SK-N-SH (cell line): Measurements from ENCODE around the gene CDSN. TPM values are rescaled to one million over a fixed set of nuclear protein-coding genes. Genes with fewer than 3 reads are reported as not detected.

Source experiments
- CTCF ChIA-PET: fragments of 300-600, 350-600 bp; formaldehyde crosslinking; extraction: SDS; loops from one replicate; lab custom pipeline; 2021; lab: Yijun Ruan, JAX
- POLR2A ChIA-PET: fragments of 350-600 bp; sonication (Branson Sonifier 250); formaldehyde crosslinking; extraction: SDS; loops from one replicate; lab custom pipeline; 2020; ENCODE audit warnings: antibody characterized with exemption, inconsistent platforms; lab: Yijun Ruan, JAX
- DNase-seq: peaks from one replicate; pipeline ENCODE4 v3.0.0; 2012
- H2AFZ ChIP-seq: fragments of 200-600 bp; sonication (generic); 2 replicates; pipeline ENCODE4 v1.8.1; 2016; ENCODE audit warnings: antibody characterized with exemption, mild to moderate bottlenecking, low read depth
- H3F3A ChIP-seq: fragments of 200-600 bp; sonication (generic); replicated peaks from 2 replicates; pipeline ENCODE3; 2016; ENCODE audit warnings: antibody characterized with exemption, mild to moderate bottlenecking; ENCODE audit not compliant: insufficient read depth
- H3K27ac ChIP-seq, 2 experiments: fragments of 200-500 bp in 1 of 2; fragments of 200-600 bp in 1 of 2; sonication (Bioruptor generic) in 1 of 2; sonication (generic), shearing (Covaris generic) in 1 of 2; 2 replicates each; pipeline versions ENCODE4 v1.5.1 to v1.6.1; 2014 to 2016; ENCODE audit warnings: low read depth in 2 of 2, inconsistent platforms in 1 of 2, low read length in 1 of 2, mild to moderate bottlenecking in 1 of 2, mixed read lengths in 1 of 2
- H3K27me3 ChIP-seq: fragments of 200-600 bp; sonication (generic), shearing (Covaris generic); 2 replicates; pipeline ENCODE4 v1.6.1; 2016; ENCODE audit warnings: mixed run types; ENCODE audit not compliant: insufficient read depth
- H3K36me3 ChIP-seq, 2 experiments: fragments of 200-500 bp in 1 of 2; fragments of 200-600 bp in 1 of 2; sonication (Bioruptor generic) in 1 of 2; sonication (generic) in 1 of 2; replicated peaks in 1 of 2; 2 replicates each; pipeline versions ENCODE3 to v1.5.1; 2014 to 2016; ENCODE audit warnings: low read length in 1 of 2, mild to moderate bottlenecking in 1 of 2; ENCODE audit not compliant: insufficient read depth in 2 of 2, control insufficient read depth in 1 of 2
- H3K4me1 ChIP-seq, 2 experiments: fragments of 200-500 bp in 1 of 2; fragments of 200-600 bp in 1 of 2; sonication (Bioruptor generic) in 1 of 2; sonication (generic), shearing (Covaris generic) in 1 of 2; 2 replicates each; pipeline versions ENCODE4 v1.5.1 to v1.6.1; 2014 to 2016; ENCODE audit warnings: low read depth in 1 of 2, low read length in 1 of 2, mixed run types in 1 of 2; ENCODE audit not compliant: insufficient read depth in 2 of 2, control insufficient read depth in 1 of 2
- H3K4me2 ChIP-seq: fragments of 200-600 bp; sonication (generic), shearing (Covaris generic); 2 replicates; pipeline ENCODE4 v1.6.1; 2017; ENCODE audit warnings: mixed run types
- H3K4me3 ChIP-seq, 2 experiments: fragments of 200-500 bp in 1 of 2; fragments of 200-600 bp in 1 of 2; sonication (Bioruptor generic) in 1 of 2; sonication (generic), shearing (Covaris generic) in 1 of 2; 2 replicates each; pipeline versions ENCODE4 v1.5.1 to v1.8.1; 2014 to 2016; ENCODE audit warnings: low read depth in 2 of 2, inconsistent platforms in 1 of 2, low read length in 1 of 2, mild to moderate bottlenecking in 1 of 2, mixed read lengths in 1 of 2, moderate library complexity in 1 of 2
- H3K79me2 ChIP-seq: fragments of 200-600 bp; sonication (generic); 2 replicates; pipeline ENCODE4 v1.8.1; 2017; ENCODE audit warnings: mild to moderate bottlenecking; ENCODE audit not compliant: insufficient read depth
- H3K9ac ChIP-seq: fragments of 200-600 bp; sonication (generic); 2 replicates; pipeline ENCODE4 v1.6.1; 2017; ENCODE audit warnings: mixed run types
- H3K9me2 ChIP-seq: fragments of 200-600 bp; sonication (generic); 2 replicates; pipeline ENCODE4 v1.6.1; 2017; ENCODE audit warnings: mixed run types
- H3K9me3 ChIP-seq: fragments of 200-600 bp; sonication (generic); 2 replicates; pipeline ENCODE4 v1.6.1; 2017; ENCODE audit warnings: mixed run types, mild to moderate bottlenecking, moderate library complexity
- H4K20me1 ChIP-seq: fragments of 200-600 bp; sonication (generic); 2 replicates; pipeline ENCODE4 v1.6.1; 2017; ENCODE audit warnings: mild to moderate bottlenecking, mixed run types; ENCODE audit not compliant: insufficient read depth
- CHD2 ChIP-seq: fragments of 150-350 bp; IDR thresholded peaks from 2 replicates; pipeline ENCODE4 v1.6.1; 2018; ENCODE audit warnings: low read length; ENCODE audit not compliant: partially characterized antibody
- EP300 ChIP-seq, 2 experiments: IDR thresholded peaks; 2 replicates each; pipeline versions ENCODE4 v1.4.0 to v1.6.1; 2012; ENCODE audit warnings: borderline replicate concordance in 1 of 2, low read depth in 1 of 2, low read length in 1 of 2
- EZH2phosphoT487 ChIP-seq: fragments of 200-600 bp; sonication (generic); IDR thresholded peaks from 2 replicates; pipeline ENCODE4 v1.6.1; 2017; ENCODE audit warnings: low read depth, mixed run types, mild to moderate bottlenecking, antibody characterized with exemption, moderate library complexity, borderline replicate concordance
- FOXJ3 ChIP-seq: sonication (generic); formaldehyde crosslinking; IDR thresholded peaks from 2 replicates; pipeline ENCODE4 v1.5.1; 2020; ENCODE audit warnings: mild to moderate bottlenecking, missing genetic modification reagents
- FOXM1 ChIP-seq: IDR thresholded peaks from 2 replicates; pipeline ENCODE4 v1.4.0; 2012; ENCODE audit warnings: low read depth, mild to moderate bottlenecking
- MXI1 ChIP-seq: IDR thresholded peaks from 2 replicates; pipeline ENCODE4 v1.6.1; 2012; ENCODE audit warnings: mild to moderate bottlenecking, low read depth, low read length, improper control_type of control experiment
- PBX3 ChIP-seq: IDR thresholded peaks from 2 replicates; pipeline ENCODE4; 2012
- POLR2AphosphoS5 ChIP-seq: IDR thresholded peaks from 2 replicates; pipeline ENCODE4 v1.6.1; 2012; ENCODE audit warnings: low read depth, low read length
- RAD21 ChIP-seq: IDR thresholded peaks from 2 replicates; pipeline ENCODE4 v1.6.1; 2012; ENCODE audit warnings: mild to moderate bottlenecking, low read length
- RCOR1 ChIP-seq: fragments of 150-350 bp; IDR thresholded peaks from 2 replicates; pipeline ENCODE4 v1.6.1; 2017; ENCODE audit warnings: antibody characterized with exemption, low read length
- SIN3A ChIP-seq: IDR thresholded peaks from 2 replicates; pipeline ENCODE4 v1.6.1; 2012; ENCODE audit warnings: low read depth, mild to moderate bottlenecking, low read length, moderate library complexity, borderline replicate concordance
- SMC3 ChIP-seq: IDR thresholded peaks from 2 replicates; pipeline ENCODE4 v1.6.1; 2012; ENCODE audit warnings: low read depth, low read length, improper control_type of control experiment
- TAF1 ChIP-seq: IDR thresholded peaks from 2 replicates; pipeline ENCODE4 v1.6.1; 2012; ENCODE audit warnings: low read depth, mild to moderate bottlenecking, low read length, moderate library complexity, borderline replicate concordance
- USF1 ChIP-seq: IDR thresholded peaks from 2 replicates; pipeline ENCODE4 v1.4.0; 2012; ENCODE audit warnings: low read depth, borderline replicate concordance
- ZBTB33 ChIP-seq: IDR thresholded peaks from 2 replicates; pipeline ENCODE4 v1.4.0; 2012; ENCODE audit warnings: low read depth, borderline replicate concordance
- WGBS: methylation state at CpG from one replicate; pipeline ENCODE4 v1.1.6; 2017; ENCODE audit warnings: low lambda C conversion rate; 5-methylcytosine and 5-hydroxymethylcytosine counted together
- polyA plus RNA-seq, 3 experiments: library from polyadenylated mRNA; depleted of rRNA; stranded (reverse); fragments of >200 nt; gene quantifications; 2 replicates each; pipeline ENCODE4 v1.2.3, GENCODE V29; 2012
- TF ChIP-seq, protein P1 (sequence below): fragments of 150-350 bp; IDR thresholded peaks from 2 replicates; pipeline ENCODE4 v1.6.1; 2017; ENCODE audit warnings: antibody characterized with exemption, low read length, low read depth, borderline replicate concordance
- TF ChIP-seq, protein P2 (sequence below): fragments of 200-600 bp; sonication (generic); IDR thresholded peaks from 2 replicates; pipeline ENCODE4 v1.6.1; 2017; ENCODE audit warnings: antibody characterized with exemption, mild to moderate bottlenecking, moderate library complexity

Gene CDSN
- polyA plus RNA-seq, 1 of the 3 experiments (the other 2 are of a cell fraction): 0.02 TPM

DNA sequence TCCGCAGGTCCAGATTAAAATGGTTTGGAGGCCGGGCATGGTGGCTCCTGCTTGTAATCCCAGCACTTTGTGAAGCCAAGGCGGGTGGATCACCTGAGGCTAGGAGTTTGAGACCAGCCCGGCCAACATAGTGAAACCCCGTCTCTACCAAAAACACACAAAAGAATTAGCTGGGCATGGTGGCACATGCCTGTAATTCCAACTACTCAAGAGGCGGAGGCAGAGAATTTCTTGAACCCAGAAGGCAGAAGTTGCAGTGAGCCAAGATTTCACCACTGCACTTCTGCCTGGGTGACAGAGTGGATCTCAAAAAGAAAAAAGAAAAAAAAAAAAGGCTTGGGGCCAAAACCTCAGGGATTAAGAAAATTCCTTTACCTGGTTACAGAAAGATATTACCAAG, 38.4 kb downstream of the CDSN start:
- ChIA-PET CTCF (interaction anchor here (0.6 to 5.9 kb wide), 6 partner anchors 10 to 254 kb away, joined by 3 to 86 read pairs (median 3); partner anchors contain the start of gene VARS2), POLR2A (no interaction called here)
- H3K36me3 ChIP-seq: no peaks in the 10 kb centered on the region
- no peaks in the 10 kb centered on the region for H3K79me2 ChIP-seq
- no peak overlapping the region for H2AFZ ChIP-seq
- H3K9me2 ChIP-seq: no peaks in the 10 kb centered on the region
- peaks cover 3 to 6% of the 10 kb centered on the region in 2 experiments; a peak in 2 of 4 replicates for H3K4me1 ChIP-seq
- H3K4me2 ChIP-seq: no peak overlapping the region
- no peaks in the 10 kb centered on the region for H3K27me3 ChIP-seq
- H3F3A ChIP-seq: peaks cover 5% of the 10 kb centered on the region
- no peak for DNase-seq
- H3K27ac ChIP-seq: no peak overlapping the region
- no peak overlapping the region for H3K4me3 ChIP-seq
- H3K9me3 ChIP-seq: no peaks in the 10 kb centered on the region
- H4K20me1 ChIP-seq: no peaks in the 10 kb centered on the region
- no peak overlapping the region for H3K9ac ChIP-seq
- 88% methylated on average over 6 of the region's 6 CpGs for WGBS
- no peak for TF ChIP-seq MXI1
- TF ChIP-seq, protein P1, sequence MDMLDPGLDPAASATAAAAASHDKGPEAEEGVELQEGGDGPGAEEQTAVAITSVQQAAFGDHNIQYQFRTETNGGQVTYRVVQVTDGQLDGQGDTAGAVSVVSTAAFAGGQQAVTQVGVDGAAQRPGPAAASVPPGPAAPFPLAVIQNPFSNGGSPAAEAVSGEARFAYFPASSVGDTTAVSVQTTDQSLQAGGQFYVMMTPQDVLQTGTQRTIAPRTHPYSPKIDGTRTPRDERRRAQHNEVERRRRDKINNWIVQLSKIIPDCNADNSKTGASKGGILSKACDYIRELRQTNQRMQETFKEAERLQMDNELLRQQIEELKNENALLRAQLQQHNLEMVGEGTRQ: no peak
- TF ChIP-seq, protein P2, sequence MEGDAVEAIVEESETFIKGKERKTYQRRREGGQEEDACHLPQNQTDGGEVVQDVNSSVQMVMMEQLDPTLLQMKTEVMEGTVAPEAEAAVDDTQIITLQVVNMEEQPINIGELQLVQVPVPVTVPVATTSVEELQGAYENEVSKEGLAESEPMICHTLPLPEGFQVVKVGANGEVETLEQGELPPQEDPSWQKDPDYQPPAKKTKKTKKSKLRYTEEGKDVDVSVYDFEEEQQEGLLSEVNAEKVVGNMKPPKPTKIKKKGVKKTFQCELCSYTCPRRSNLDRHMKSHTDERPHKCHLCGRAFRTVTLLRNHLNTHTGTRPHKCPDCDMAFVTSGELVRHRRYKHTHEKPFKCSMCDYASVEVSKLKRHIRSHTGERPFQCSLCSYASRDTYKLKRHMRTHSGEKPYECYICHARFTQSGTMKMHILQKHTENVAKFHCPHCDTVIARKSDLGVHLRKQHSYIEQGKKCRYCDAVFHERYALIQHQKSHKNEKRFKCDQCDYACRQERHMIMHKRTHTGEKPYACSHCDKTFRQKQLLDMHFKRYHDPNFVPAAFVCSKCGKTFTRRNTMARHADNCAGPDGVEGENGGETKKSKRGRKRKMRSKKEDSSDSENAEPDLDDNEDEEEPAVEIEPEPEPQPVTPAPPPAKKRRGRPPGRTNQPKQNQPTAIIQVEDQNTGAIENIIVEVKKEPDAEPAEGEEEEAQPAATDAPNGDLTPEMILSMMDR: no peak
- TF ChIP-seq FOXM1: no peak
- TF ChIP-seq POLR2AphosphoS5: no peak
- TF ChIP-seq USF1: no peak
- TF ChIP-seq RAD21: no peak
- TF ChIP-seq CHD2: no peak
- TF ChIP-seq SMC3: no peak
- TF ChIP-seq EP300 (IDR thresholded peaks at IDR 0.05; ENCODE audit: borderline replicate concordance in 1 of 2, low read depth in 1 of 2, low read length in 1 of 2): no peak
- TF ChIP-seq EZH2phosphoT487: no peak
- no peak for TF ChIP-seq TAF1
- TF ChIP-seq FOXJ3 (CRISPR knock-in tag): no peak
- no peak for TF ChIP-seq SIN3A
- no peak for TF ChIP-seq ZBTB33
- no peak for TF ChIP-seq PBX3
- TF ChIP-seq RCOR1: no peak
- TF ChIP-seq, all 33 proteins: peak for 0
